CMK (cell line): ENCODE measurements around the gene DNASE1L2.
"Not testable (repeated sequence)": the region's sequence is repeated elsewhere in the genome, so short reads cannot be mapped to it uniquely, and the experiment has no call there.

Experiments used
- DNase-seq: peaks from one replicate; pipeline ENCODE4 v3.0.0-alpha.2; 2010; ENCODE audit warnings: low read depth

The DNASE1L2 gene

DNA sequence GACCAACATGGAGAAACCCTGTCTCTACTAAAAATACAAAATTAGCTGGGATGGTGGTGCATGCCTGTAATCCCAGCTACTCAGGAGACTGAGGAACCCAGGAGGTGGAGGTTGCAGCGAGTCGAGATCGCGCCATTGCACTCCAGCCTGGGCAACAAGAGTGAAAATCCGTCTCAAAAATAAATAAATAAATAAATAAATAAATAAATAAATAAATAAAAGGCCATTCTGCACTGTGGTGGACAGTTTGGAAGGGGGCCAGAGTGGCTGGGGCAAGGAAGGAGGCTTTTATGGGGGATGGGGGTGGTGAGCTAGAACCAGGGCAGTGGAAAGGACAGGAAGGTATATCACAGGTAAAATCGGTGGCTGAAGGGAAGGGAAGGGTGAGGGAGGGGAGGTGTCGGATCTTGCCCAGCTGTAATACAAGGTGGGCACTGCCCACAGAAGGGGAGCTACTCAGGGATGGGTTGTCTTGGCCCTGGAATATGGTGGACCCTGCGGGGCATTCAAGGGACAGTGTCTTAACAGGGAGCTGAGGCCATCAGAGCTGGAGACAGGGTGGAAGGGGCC, 33.0 kb upstream of the DNASE1L2 start:
- not testable (repeated sequence) for DNase-seq

- DNase-seq, result no peak
These were observed 31.7 kb upstream of the DNASE1L2 start for GRCh38 chr16:2204416-2205103.

- DNase-seq, result peak; percentile 70
These were observed 30.9 kb upstream of the DNASE1L2 start, which contains the start of gene MLST8 for GRCh38 chr16:2205104-2205966. MLST8 (plus strand) TSS chr16:2205454; CDS start chr16:2206086, 632 bp downstream.

GRCh38 chr16:2205967-2206313, 30.3 kb upstream of the DNASE1L2 start:
- no peak for DNase-seq

DNA sequence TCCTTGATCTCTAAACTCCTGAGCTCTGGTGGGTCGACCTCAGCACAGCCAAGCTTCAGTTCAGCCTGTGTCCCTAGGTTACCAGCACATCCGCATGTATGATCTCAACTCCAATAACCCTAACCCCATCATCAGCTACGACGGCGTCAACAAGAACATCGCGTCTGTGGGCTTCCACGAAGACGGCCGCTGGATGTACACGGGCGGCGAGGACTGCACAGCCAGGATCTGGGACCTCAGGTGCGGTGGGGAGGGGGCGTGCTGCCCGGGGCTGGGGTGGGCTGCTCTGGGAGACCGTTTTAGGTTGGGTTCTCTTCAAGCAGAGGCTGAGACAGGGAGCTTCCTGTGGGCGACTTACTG, 29.8 kb upstream of the DNASE1L2 start:
- DNase-seq, result no peak

- no peak for DNase-seq
These were observed 29.3 kb upstream of the DNASE1L2 start for GRCh38 chr16:2206780-2207433.

DNA sequence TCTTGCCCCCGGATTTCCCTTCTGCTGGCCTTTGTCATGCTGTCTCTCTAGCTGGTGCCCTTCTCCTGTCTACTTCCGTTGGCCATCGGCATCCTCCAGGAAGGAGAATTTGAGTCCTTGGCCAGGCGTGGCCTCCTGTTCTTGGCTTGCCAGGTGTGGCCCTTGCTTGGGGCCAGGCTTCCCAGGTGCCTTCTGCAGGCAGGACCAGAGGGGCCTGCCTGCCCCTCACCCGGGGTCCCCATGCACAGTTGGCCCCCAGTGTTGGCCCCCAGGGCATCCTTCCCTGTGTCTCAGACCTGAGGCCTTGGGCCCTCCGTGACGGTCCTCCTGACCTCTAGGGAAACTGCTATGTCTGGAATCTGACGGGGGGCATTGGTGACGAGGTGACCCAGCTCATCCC, 28.4 kb upstream of the DNASE1L2 start:
- no peak for DNase-seq

GRCh38 chr16:2208308-2208707, 27.9 kb upstream of the DNASE1L2 start:
- DNase-seq, result no peak

- no peak for DNase-seq
These were observed 27.5 kb upstream of the DNASE1L2 start for GRCh38 chr16:2208772-2209171.

DNA sequence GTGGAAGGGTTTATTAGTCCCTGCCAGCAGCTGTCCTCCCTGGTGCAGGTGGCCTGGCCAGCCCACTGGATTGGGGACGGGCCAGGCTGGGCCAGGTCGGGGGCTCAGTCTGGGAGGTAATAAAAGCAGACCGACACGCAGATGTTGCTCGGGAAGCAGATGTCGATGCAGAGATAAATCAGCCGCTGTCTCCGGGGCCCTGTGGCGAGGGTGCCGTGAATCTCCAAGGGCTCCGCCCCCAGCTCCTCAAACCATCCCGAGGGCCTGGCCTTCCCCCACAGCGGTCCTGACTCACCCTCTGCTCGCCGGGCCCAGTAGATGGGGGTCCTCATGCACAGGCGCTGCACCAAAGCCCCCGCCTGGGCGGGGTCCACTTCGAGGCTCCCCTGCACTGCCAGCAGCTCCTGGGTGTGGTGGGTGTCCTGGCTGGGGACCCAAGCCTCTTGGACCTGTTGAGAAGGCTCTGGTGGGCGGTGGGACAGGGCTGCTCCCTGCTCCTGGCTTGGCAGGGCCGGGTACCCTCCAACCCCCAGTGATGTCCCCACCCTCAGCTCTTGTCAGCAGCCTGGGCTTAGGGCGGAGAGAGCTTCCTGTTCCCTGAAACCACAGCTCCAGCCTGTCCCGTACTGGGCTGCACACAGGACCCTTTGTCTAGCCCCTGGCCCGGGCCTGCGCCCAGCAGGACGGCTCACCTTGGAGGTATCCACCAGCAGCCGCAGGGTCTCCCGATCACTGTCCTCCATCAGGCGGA, 26.8 kb upstream of the DNASE1L2 start:
- no peak for DNase-seq

- no peak for DNase-seq
These were observed 26.3 kb upstream of the DNASE1L2 start for GRCh38 chr16:2210009-2210332.

GRCh38 chr16:2210386-2211365, 25.6 kb upstream of the DNASE1L2 start, which contains the start of gene BRICD5:
BRICD5 (minus strand) TSS chr16:2210863; CDS start chr16:2210833, 30 bp downstream.
- no peak for DNase-seq

- no peak for DNase-seq
These were observed 24.3 kb upstream of the DNASE1L2 start for GRCh38 chr16:2211923-2212347.

- DNase-seq, result no peak
These were observed 23.6 kb upstream of the DNASE1L2 start for GRCh38 chr16:2212362-2213324.

GRCh38 chr16:2213817-2214718, 22.2 kb upstream of the DNASE1L2 start:
- no peak for DNase-seq

- no peak for DNase-seq
These were observed 21.6 kb upstream of the DNASE1L2 start, which contains the start of gene PGP for GRCh38 chr16:2214719-2214968. PGP (minus strand) TSS chr16:2214840; CDS start chr16:2214777, 63 bp downstream.

DNA sequence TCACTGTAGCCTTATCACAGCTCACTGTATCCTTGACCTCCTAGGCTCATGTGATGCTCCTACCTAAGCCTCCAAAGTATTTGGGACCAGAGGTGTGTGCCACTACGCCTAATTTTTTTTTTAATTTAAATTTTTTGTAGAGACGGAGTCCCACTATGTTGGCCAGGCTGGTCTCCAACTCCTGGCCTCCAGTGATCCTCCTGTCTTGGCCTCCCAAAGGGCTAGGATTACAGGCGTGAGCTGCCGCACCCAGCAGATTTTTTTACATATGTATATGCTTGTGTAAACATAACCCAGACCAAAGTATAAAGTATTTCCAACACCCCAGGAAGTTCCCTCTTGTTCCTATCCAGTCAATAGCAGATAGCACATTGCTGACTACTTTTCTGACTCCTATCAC, 19.9 kb upstream of the DNASE1L2 start:
- DNase-seq, result no peak

- peak; percentile 97 for DNase-seq
These were observed 12.9 kb upstream of the DNASE1L2 start, which contains the start of gene E4F1 for GRCh38 chr16:2223221-2223941. E4F1 (plus strand) TSS chr16:2223591; CDS start chr16:2223614, 23 bp downstream.
